Esophagus muscularis mucosa (tissue), 4 donors: ENCODE results near the gene GMDS. TPM values are rescaled to one million over a fixed set of nuclear protein-coding genes. Genes with fewer than 3 reads are reported as not detected.
"Not testable (repeated sequence)": the region's sequence is repeated elsewhere in the genome, so short reads cannot be mapped to it uniquely, and the experiment has no call there.

Experiments used
- DNase-seq: peaks from one replicate; pipeline ENCODE4 v3.0.0-alpha.2; 2017; ENCODE audit errors: extremely low spot score
- H3K27ac ChIP-seq, 4 donors: fragments of 200-600 bp; sonication (generic); replicated peaks in 1 of 4; 1 replicate in 3 of 4; 2 replicates in 1 of 4; pipeline ENCODE4 v1.5.1; 2016 to 2019; ENCODE audit warnings: mild to moderate bottlenecking in 1 of 4
- H3K27me3 ChIP-seq, 4 donors: fragments of 200-600 bp; sonication (generic); one replicate each; pipeline versions ENCODE4 v1.5.1 to v1.6.0; 2016 to 2019
- H3K36me3 ChIP-seq, 4 donors: fragments of 200-600 bp; sonication (generic); one replicate each; pipeline ENCODE4 v1.5.1; 2016 to 2019
- H3K4me1 ChIP-seq, 4 donors: fragments of 200-600 bp; sonication (generic); one replicate each; pipeline ENCODE4 v1.5.1; 2016 to 2019
- H3K4me3 ChIP-seq, 4 donors: fragments of 200-600 bp; sonication (generic); 1 replicate in 2 of 4; 2 replicates in 2 of 4; pipeline ENCODE4 v1.5.1; 2016 to 2019; ENCODE audit warnings: mild to moderate bottlenecking in 4 of 4, moderate library complexity in 1 of 4
- H3K9me3 ChIP-seq, 4 donors: fragments of 200-600 bp; sonication (generic); 1 replicate in 3 of 4; 2 replicates in 1 of 4; pipeline ENCODE4 v1.5.1; 2016 to 2019
- EP300 ChIP-seq: sonication (generic); formaldehyde crosslinking; IDR thresholded peaks from one replicate; pipeline ENCODE4 v1.6.1; 2017; ENCODE audit warnings: antibody characterized with exemption
- POLR2A ChIP-seq: fragments of 450-650 bp; IDR thresholded peaks from one replicate; pipeline ENCODE4 v1.6.1; 2017; ENCODE audit warnings: antibody characterized with exemption, moderate library complexity, mild to moderate bottlenecking, low read depth
- POLR2AphosphoS5 ChIP-seq, 2 donors: sonication (generic); formaldehyde crosslinking; IDR thresholded peaks; one replicate each; pipeline ENCODE4 v1.6.1; 2017; ENCODE audit warnings: antibody characterized with exemption in 2 of 2
- WGBS: methylation state at CpG from one replicate; pipeline ENCODE4 v1.1.5; 2018; 5-methylcytosine and 5-hydroxymethylcytosine counted together
- intact Hi-C: fragments of 100-400 bp; cut with DNase I; formaldehyde crosslinking; loops from one replicate; pipeline ENCODE4 v1.15.1; 2023
- total RNA-seq, 4 donors: library from RNA; depleted of rRNA; stranded (reverse); fragments of >200 nt; gene quantifications; one replicate each; pipeline versions ENCODE4 v1.1.0 to v1.2.1, GENCODE V29; 2016
- TF ChIP-seq, protein P1 (sequence below), 3 experiments: fragments of 200-600 bp in 2 of 3; fragments of 450-650 bp in 1 of 3; sonication (generic) in 2 of 3; IDR thresholded peaks; one replicate each; pipeline ENCODE4 v1.5.1; 2017 to 2019; ENCODE audit warnings: antibody characterized with exemption in 3 of 3, mild to moderate bottlenecking in 2 of 3, moderate library complexity in 1 of 3

The GMDS gene
- total RNA-seq, 4 donors from 2014 or later: 3.6 to 14.1 (median 6.0) TPM

DNA sequence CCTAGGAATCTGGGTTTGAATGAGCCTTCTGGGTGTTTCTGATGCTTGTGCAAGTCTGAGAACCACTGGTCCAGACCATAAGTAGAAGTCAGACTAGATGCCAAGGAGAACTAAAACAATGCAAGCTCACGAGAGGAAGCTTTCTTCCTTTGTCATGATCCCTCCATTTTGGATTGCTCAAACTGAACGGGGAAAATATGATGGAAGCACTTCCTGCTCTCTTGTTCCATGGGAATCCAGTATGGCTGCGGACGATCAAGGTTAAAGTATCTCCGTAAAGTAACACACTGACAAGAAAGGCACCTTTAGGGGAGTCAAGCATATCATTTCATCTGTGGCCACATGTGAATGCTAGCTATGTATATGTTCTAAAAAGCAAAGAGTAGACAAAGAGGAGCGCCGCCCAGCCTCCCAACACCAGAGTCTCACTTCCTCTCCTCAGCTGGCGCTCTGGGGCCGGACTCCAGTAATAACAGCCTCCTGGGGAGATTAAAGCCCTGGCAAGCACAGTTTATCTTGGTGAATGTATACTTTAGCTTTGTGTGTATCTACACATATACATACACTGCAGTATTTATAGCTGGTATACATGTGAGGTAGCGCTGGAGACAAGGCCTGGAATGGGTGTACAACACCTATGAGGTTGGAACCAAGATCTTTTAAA is 547.6 kb downstream of the GMDS start:
- DNase-seq: no peak
- 97% methylated on average over 10 of the region's 10 CpGs for WGBS
- TF ChIP-seq EP300 (no peak), POLR2AphosphoS5 (IDR thresholded peaks at IDR 0.05) (no peak), POLR2A (no peak)
- TF ChIP-seq, protein P1, sequence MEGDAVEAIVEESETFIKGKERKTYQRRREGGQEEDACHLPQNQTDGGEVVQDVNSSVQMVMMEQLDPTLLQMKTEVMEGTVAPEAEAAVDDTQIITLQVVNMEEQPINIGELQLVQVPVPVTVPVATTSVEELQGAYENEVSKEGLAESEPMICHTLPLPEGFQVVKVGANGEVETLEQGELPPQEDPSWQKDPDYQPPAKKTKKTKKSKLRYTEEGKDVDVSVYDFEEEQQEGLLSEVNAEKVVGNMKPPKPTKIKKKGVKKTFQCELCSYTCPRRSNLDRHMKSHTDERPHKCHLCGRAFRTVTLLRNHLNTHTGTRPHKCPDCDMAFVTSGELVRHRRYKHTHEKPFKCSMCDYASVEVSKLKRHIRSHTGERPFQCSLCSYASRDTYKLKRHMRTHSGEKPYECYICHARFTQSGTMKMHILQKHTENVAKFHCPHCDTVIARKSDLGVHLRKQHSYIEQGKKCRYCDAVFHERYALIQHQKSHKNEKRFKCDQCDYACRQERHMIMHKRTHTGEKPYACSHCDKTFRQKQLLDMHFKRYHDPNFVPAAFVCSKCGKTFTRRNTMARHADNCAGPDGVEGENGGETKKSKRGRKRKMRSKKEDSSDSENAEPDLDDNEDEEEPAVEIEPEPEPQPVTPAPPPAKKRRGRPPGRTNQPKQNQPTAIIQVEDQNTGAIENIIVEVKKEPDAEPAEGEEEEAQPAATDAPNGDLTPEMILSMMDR (IDR thresholded peaks at IDR 0.05): no peak

DNA sequence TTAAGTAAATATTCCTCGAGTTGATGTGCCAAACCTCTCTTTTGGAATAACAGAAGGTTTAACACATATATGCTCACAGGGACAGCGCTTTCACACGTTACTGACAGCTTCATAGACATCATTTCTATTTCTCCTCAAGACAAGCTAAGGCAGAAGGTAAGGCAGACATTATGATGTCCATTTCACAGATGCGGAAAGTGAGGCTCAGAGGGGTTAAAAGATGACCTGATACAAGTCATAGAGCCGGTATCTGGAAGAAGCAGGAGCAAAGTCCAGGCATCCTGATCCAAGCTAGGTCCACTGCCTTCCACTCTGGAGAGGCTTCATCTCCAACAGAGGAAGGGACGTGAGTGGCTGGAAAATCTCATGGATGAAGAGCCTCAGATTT is 548.9 kb downstream of the GMDS start:
- Histone ChIP-seq H3K27ac (no peak overlapping the region), H3K36me3 (no peaks in the 10 kb centered on the region), H3K9me3 (no peaks in the 10 kb centered on the region), H3K27me3 (no peaks in the 10 kb centered on the region), H3K4me3 (no peak overlapping the region), H3K4me1 (peaks cover 0 to 5% (median 2%) of the 10 kb centered on the region in 4 donors)
- DNase-seq: no peak
- no peak for TF ChIP-seq POLR2AphosphoS5 (IDR thresholded peaks at IDR 0.05)
- intact Hi-C loops: no loop called here
- WGBS: 78% methylated on average over 6 of the region's 6 CpGs

More for the DNA sequence above, 547.6 kb downstream of the GMDS start:
- Histone ChIP-seq H3K9me3 (no peaks in the 10 kb centered on the region), H3K4me3 (no peak overlapping the region), H3K27ac (no peak overlapping the region), H3K36me3 (no peaks in the 10 kb centered on the region), H3K27me3 (no peaks in the 10 kb centered on the region), H3K4me1 (peaks cover 0 to 15% (median 11%) of the 10 kb centered on the region in 4 donors)
- intact Hi-C loops: no loop called here

- Histone ChIP-seq H3K27ac (no peak overlapping the region), H3K36me3 (no peaks in the 10 kb centered on the region), H3K4me1 (no peaks in the 10 kb centered on the region), H3K9me3 (no peaks in the 10 kb centered on the region), H3K4me3 (no peak overlapping the region), H3K27me3 (no peaks in the 10 kb centered on the region)
- 77% methylated on average over 10 of the region's 10 CpGs for WGBS
- intact Hi-C loops: no loop called here
- TF ChIP-seq POLR2A: no peak
- TF ChIP-seq, protein P1 (IDR thresholded peaks at IDR 0.05): no peak
- no peak for TF ChIP-seq EP300
- no peak for TF ChIP-seq POLR2AphosphoS5 (IDR thresholded peaks at IDR 0.05)
- DNase-seq: no peak
Measured at GRCh38 chr6:1695546-1696462, 549.6 kb downstream of the GMDS start.

DNA sequence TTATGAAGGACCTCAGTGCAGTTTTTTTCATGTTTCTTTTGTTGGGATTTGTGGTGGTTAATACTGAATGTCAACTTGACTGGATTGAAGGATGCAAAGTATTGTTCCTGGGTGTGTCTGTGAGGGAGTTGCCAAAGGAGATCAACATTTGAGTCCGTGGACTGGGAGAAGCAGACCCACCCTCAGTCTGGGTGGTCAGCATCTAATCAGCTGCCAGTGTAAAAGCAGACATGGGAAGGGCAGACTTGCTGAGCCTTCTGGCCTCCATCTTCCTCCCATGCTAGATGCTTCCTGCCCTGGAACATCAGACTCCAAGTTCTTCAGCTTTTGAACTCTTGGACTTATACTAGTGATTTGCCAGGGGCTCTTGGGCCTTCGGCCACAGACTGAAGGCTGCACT is 553.6 kb downstream of the GMDS start:
- intact Hi-C loops, H3K4me1 ChIP-seq, H3K9me3 ChIP-seq, H3K36me3 ChIP-seq, H3K27ac ChIP-seq, H3K4me3 ChIP-seq, DNase-seq, H3K27me3 ChIP-seq: not testable (repeated sequence)
- WGBS: 100% methylated on average over 2 of the region's 2 CpGs

DNA sequence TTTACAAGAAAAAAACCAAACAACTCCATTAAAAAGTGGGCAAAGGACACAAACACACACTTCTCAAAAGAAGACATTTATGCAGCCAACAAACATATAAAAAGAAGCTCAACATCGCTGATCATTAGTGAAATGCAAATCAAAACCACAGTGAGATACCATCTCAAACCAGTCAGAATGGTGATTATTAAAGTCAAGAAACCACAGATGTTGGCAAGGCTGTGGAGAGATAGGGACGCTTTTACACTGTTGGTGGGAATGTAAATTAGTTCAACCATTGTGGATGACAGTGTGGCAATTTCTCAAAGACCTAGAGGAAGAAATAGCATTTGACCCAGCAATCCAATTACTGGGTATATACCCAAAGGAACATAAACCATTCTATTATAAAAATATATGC is 554.7 kb downstream of the GMDS start:
- intact Hi-C loops, H3K9me3 ChIP-seq, H3K27me3 ChIP-seq, DNase-seq, H3K27ac ChIP-seq, H3K4me1 ChIP-seq, H3K4me3 ChIP-seq, H3K36me3 ChIP-seq: not testable (repeated sequence)
- 92% methylated on average over 2 of the region's 2 CpGs for WGBS

DNA sequence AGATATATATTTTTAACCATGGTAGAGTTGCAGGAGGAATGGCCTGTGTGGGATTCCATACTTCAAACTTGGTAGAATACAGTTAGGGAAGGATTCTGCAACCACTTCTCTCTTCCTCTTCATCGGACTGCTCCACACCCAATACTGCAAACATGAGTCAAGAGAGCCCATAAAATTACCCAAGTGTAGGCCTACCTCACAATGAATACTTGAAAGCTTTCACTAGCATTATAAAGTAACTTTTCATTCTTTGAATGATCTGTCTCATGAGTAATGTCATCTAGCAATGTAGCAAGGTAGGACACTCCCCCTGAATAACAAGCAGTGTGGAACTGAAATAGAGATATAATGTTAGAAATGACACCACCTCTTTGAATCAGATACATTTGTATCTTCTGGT is 556.3 kb downstream of the GMDS start:
- no peaks in the 10 kb centered on the region for H3K36me3 ChIP-seq
- no peak overlapping the region for H3K27ac ChIP-seq
- no peaks in the 10 kb centered on the region for H3K9me3 ChIP-seq
- no peak for DNase-seq
- H3K4me3 ChIP-seq: no peak overlapping the region
- H3K4me1 ChIP-seq: peaks cover 0 to 7% (median 5%) of the 10 kb centered on the region in 4 donors
- no peak for TF ChIP-seq EP300
- no peak for TF ChIP-seq POLR2AphosphoS5 (IDR thresholded peaks at IDR 0.05)
- TF ChIP-seq POLR2A: no peak
- TF ChIP-seq, protein P1 (IDR thresholded peaks at IDR 0.05): no peak
- 83% methylated on average over 1 of the region's 1 CpG for WGBS
- intact Hi-C loops: no loop called here
- H3K27me3 ChIP-seq: no peaks in the 10 kb centered on the region
